CD4-positive, alpha-beta T cell (primary cell): ENCODE measurements around the gene AKNA. TPM values are rescaled to one million over a fixed set of nuclear protein-coding genes. Genes with fewer than 3 reads are reported as not detected.

Experiments used
- ATAC-seq: fragments of 200-7000 bp; cut with Tn5 transposase; one replicate; pipeline ENCODE4 v1.10.0; 2022; ENCODE audit warnings: mild to moderate bottlenecking; ENCODE audit not compliant: poor library complexity
- CTCF ChIA-PET: fragments of 350-600 bp; sonication (Branson Sonifier 250); formaldehyde crosslinking; loops from one replicate; lab custom pipeline; 2021; ENCODE audit warnings: antibody characterized with exemption, inconsistent platforms; lab: Charles Lee
- POLR2A ChIA-PET: fragments of 350-600 bp; sonication (Branson Sonifier 250); formaldehyde crosslinking; loops from one replicate; lab custom pipeline; 2021; ENCODE audit warnings: antibody characterized with exemption, inconsistent platforms; lab: Charles Lee
- DNase-seq, 14 experiments: peaks; one replicate each; pipeline ENCODE4 v3.0.0-alpha.2; 2013 to 2020; ENCODE audit warnings: mixed read lengths in 2 of 14
- H3K27ac ChIP-seq, 2 donors: one replicate each; pipeline versions ENCODE4 v1.5.1 to v1.7.0; 2013; ENCODE audit warnings: low read length in 2 of 2, low read depth in 1 of 2, mild to moderate bottlenecking in 1 of 2
- H3K27me3 ChIP-seq, 2 experiments: 1 replicate in 1 of 2; 2 replicates in 1 of 2; pipeline versions ENCODE4 v1.6.1 to v1.7.0; 2013; ENCODE audit warnings: low read length in 2 of 2, control low read depth in 1 of 2, mild to moderate bottlenecking in 1 of 2, moderate library complexity in 1 of 2; ENCODE audit not compliant: insufficient read depth in 2 of 2, control insufficient read depth in 1 of 2
- H3K36me3 ChIP-seq: one replicate; pipeline ENCODE4 v1.6.1; 2013; ENCODE audit warnings: low read length, control low read depth; ENCODE audit not compliant: insufficient read depth
- H3K4me1 ChIP-seq: one replicate; pipeline ENCODE4 v1.6.1; 2013; ENCODE audit warnings: low read length, control low read depth; ENCODE audit not compliant: insufficient read depth
- H3K4me3 ChIP-seq: one replicate; pipeline ENCODE4 v1.5.1; 2013; ENCODE audit warnings: mild to moderate bottlenecking, low read length, moderate library complexity
- H3K9me3 ChIP-seq, 2 experiments: 1 replicate in 1 of 2; 2 replicates in 1 of 2; pipeline versions ENCODE4 v1.6.1 to v1.7.0; 2013; ENCODE audit warnings: low read length in 2 of 2, mild to moderate bottlenecking in 2 of 2, control low read depth in 1 of 2, moderate library complexity in 1 of 2; ENCODE audit not compliant: control insufficient read depth in 1 of 2, insufficient read depth in 1 of 2
- H3K27ac Mint-ChIP-seq: one replicate; pipeline ENCODE4 v1.8.0; 2020; ENCODE audit warnings: mixed read lengths
- H3K27me3 Mint-ChIP-seq: one replicate; pipeline ENCODE4 v1.8.0; 2021; ENCODE audit warnings: mixed read lengths
- H3K36me3 Mint-ChIP-seq: one replicate; pipeline ENCODE4 v1.8.0; 2021; ENCODE audit warnings: low read depth, mixed read lengths
- H3K4me1 Mint-ChIP-seq: one replicate; pipeline ENCODE4 v1.8.0; 2021; ENCODE audit warnings: low read depth, mixed read lengths
- H3K4me3 Mint-ChIP-seq: one replicate; pipeline ENCODE4 v1.8.0; 2020; ENCODE audit warnings: mild to moderate bottlenecking, mixed read lengths
- H3K9me3 Mint-ChIP-seq: one replicate; pipeline ENCODE4 v1.8.0; 2020; ENCODE audit warnings: mixed read lengths
- intact Hi-C, 2 experiments: fragments of 100-400 bp; cut with DNase I in 1 of 2; cut with micrococcal nuclease in 1 of 2; formaldehyde crosslinking; loops; one replicate each; pipeline versions ENCODE4 v1.15.1 to v1.9.0; 2023 to 2025; cut with DNase I, micrococcal nuclease
- total RNA-seq, 174 experiments: library from RNA in 2 of 174; stranded (reverse) in 2 of 174; gene quantifications; one replicate each; pipeline ENCODE4 v1.2.3 and lab custom pipeline; 2021 to 2026
- TF ChIP-seq, protein P1 (sequence below): fragments of 200-600 bp; IDR thresholded peaks from one replicate; pipeline ENCODE4 v1.8.0; 2022; ENCODE audit warnings: antibody characterized with exemption, mild to moderate bottlenecking

Gene AKNA
- total RNA-seq, 2 experiments from 2014 or later, result 247 to 258 TPM

DNA sequence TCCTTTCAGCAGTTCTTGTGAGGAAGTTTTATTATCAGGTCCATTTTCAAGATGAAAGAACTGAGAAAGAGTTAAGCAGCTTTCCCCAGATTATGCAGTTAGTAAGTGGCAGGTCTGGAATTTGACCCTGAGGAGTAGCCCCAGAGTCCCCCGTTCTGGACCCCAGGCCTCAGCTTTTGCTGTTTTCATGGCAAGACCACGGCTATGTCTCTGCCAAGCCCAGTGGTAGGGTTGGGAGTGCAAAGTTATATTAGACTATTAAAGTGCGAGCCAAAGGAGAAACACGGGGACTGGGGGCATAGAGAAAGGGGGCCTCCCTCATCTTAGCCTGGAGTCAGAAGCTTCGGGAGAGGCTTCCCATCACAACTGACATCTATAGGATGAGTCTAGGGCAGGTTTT, 84.2 kb downstream of the AKNA start:
- Mint-ChIP-seq H3K9me3 (no peaks in the 10 kb centered on the region), H3K27ac (no peak overlapping the region), H3K4me3 (no peak overlapping the region), H3K36me3 (no peaks in the 10 kb centered on the region), H3K4me1 (peaks cover 4% of the 10 kb centered on the region), H3K27me3 (no peaks in the 10 kb centered on the region)
- H3K27ac ChIP-seq, result no peak overlapping the region
- peaks cover 6% of the 10 kb centered on the region for H3K4me1 ChIP-seq
- no peaks in the 10 kb centered on the region for H3K27me3 ChIP-seq
- DNase-seq (peak in 1 of 14 experiments; percentile 7), ATAC-seq (no peak)
- no peaks in the 10 kb centered on the region for H3K9me3 ChIP-seq
- TF ChIP-seq, protein P1, sequence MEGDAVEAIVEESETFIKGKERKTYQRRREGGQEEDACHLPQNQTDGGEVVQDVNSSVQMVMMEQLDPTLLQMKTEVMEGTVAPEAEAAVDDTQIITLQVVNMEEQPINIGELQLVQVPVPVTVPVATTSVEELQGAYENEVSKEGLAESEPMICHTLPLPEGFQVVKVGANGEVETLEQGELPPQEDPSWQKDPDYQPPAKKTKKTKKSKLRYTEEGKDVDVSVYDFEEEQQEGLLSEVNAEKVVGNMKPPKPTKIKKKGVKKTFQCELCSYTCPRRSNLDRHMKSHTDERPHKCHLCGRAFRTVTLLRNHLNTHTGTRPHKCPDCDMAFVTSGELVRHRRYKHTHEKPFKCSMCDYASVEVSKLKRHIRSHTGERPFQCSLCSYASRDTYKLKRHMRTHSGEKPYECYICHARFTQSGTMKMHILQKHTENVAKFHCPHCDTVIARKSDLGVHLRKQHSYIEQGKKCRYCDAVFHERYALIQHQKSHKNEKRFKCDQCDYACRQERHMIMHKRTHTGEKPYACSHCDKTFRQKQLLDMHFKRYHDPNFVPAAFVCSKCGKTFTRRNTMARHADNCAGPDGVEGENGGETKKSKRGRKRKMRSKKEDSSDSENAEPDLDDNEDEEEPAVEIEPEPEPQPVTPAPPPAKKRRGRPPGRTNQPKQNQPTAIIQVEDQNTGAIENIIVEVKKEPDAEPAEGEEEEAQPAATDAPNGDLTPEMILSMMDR, result no peak
- H3K4me3 ChIP-seq, result no peak overlapping the region
- ChIA-PET CTCF (no interaction called here), POLR2A (no interaction called here)
- intact Hi-C loops, result no loop called here
- H3K36me3 ChIP-seq, result no peaks in the 10 kb centered on the region

DNA sequence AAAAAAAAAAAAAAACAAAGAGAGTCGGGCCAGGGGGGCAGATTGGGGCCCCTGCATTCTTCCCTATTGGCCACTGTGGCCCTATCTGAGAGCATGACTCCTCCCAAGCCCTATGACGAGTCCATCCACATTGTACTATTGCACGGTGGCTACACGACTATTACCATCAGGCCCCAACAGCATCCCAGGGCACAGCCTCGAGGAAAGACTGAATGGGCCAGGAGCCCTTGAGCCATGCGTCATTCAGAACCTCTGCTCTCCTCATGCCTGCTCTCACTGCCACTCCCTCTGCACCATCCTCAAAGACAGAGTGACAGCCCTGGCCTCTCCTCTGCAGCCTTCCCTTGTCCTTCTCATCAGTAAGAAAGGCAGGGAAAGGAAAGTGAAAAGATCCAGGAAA, 85.1 kb downstream of the AKNA start:
- Histone ChIP-seq H3K27me3 (no peaks in the 10 kb centered on the region), H3K27ac (no peak overlapping the region), H3K9me3 (no peaks in the 10 kb centered on the region), H3K36me3 (no peaks in the 10 kb centered on the region), H3K4me3 (no peak overlapping the region), H3K4me1 (peaks cover 6% of the 10 kb centered on the region)
- no peaks in the 10 kb centered on the region for H3K9me3 Mint-ChIP-seq
- no peaks in the 10 kb centered on the region for H3K36me3 Mint-ChIP-seq
- no peak overlapping the region for H3K4me3 Mint-ChIP-seq
- ATAC-seq (no peak), DNase-seq (no peak)
- H3K27me3 Mint-ChIP-seq, result no peaks in the 10 kb centered on the region
- ChIA-PET CTCF (no interaction called here), POLR2A (no interaction called here)
- intact Hi-C loops, result no loop called here
- TF ChIP-seq, protein P1, result no peak
- H3K4me1 Mint-ChIP-seq, result peaks cover 4% of the 10 kb centered on the region
- no peak overlapping the region for H3K27ac Mint-ChIP-seq

DNA sequence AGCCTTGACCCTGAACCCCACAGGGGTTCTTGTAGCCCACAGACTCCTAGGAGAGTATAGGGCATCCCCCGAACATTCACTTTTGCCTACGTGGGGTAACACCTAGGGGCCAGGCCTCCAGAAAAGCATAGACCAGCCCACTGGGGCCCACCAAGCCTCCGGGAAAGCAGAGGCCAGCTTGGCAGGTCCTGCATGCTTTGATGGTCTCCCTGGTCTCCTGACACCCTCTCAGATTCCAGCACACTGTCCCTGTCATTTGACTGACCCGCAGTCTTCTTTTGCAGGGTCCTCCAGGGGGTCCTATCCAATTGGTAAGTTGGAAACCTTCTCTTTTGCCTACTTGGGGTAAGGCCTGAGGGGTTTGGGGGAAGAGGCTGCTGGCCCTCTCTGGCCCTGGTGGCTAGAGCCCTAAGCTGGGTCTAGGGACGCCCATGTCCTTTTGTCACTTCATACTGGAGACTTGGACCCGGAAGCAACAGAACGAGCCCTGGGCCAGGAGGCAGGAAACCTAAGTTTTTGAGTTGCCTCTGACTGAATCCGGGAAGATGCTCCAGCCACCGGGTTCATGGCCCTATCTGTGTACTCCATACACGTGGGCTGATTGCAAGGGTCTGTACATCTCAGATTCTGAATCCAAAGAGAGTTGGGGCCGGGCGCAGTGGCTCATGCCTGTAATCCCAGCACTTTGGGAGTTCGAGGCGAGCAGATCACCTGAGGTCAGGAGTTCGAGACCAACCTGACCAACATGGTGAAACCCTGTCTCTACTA, 85.8 kb downstream of the AKNA start:
- H3K4me3 ChIP-seq, result no peak overlapping the region
- Mint-ChIP-seq H3K27me3 (no peaks in the 10 kb centered on the region), H3K36me3 (no peaks in the 10 kb centered on the region), H3K4me1 (peaks cover 4% of the 10 kb centered on the region), H3K27ac (no peak overlapping the region), H3K4me3 (no peak overlapping the region), H3K9me3 (no peaks in the 10 kb centered on the region)
- no peaks in the 10 kb centered on the region for H3K9me3 ChIP-seq
- ChIA-PET CTCF (no interaction called here), POLR2A (no interaction called here)
- H3K36me3 ChIP-seq, result no peaks in the 10 kb centered on the region
- DNase-seq (no peak), ATAC-seq (no peak)
- TF ChIP-seq, protein P1, result no peak
- no peak overlapping the region for H3K27ac ChIP-seq
- no peaks in the 10 kb centered on the region for H3K27me3 ChIP-seq
- H3K4me1 ChIP-seq, result peaks cover 6% of the 10 kb centered on the region
- intact Hi-C loops, result no loop called here
